Ramos (cell line): Measurements from ENCODE around the gene SCN5A.

Source experiments
- in situ Hi-C: fragments of 300-500 bp; cut with MboI; formaldehyde crosslinking; loops from one replicate; pipeline ENCODE4 v1.14.3; 2022; ENCODE audit warnings: low sequenced_read_pairs; ENCODE audit not compliant: unreplicated experiment

SCN5A gene

DNA sequence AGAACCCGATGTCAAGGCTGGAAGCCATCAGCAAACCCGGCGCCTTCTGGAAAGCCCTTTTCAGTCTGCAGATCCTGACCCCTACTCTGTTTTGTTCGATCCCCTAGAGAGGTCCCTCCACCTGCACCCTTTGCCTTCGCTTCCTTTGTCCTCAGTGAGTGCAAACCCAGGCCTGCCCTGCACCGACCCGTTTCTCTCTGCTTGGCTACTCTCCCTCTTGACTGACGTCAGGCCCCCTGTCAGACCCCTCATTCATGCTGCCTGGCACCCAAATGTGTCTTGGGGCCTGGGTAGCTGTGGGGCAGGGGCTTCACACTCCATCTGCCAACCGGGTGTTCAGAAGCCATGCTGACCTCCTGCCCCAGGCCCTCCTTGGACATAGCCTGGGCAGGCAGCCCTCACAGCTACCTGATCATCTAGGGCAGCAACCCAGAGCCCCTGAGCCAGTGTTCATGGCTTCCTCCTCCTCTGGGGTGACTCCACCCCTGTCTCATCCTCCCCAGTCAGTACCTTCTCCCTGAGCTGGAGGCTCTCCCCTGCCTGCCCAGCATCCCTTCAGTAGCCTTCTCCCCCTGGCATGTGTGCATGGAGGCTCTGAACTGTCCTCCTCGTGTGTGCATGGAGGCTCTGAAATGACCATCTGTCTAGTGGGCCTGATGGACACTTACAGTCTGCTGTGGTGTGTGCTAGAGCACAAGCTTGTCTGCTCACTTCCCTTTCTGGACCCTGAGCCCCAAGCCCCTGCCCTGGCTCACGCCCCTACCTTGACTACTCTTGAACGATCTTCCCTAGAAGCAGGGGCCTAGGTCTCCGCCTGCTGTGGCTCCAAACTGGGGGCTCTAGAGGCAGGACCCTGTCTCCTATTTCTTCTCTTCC, 83.9 kb downstream of the SCN5A start:
- in situ Hi-C loops = no loop called here

DNA sequence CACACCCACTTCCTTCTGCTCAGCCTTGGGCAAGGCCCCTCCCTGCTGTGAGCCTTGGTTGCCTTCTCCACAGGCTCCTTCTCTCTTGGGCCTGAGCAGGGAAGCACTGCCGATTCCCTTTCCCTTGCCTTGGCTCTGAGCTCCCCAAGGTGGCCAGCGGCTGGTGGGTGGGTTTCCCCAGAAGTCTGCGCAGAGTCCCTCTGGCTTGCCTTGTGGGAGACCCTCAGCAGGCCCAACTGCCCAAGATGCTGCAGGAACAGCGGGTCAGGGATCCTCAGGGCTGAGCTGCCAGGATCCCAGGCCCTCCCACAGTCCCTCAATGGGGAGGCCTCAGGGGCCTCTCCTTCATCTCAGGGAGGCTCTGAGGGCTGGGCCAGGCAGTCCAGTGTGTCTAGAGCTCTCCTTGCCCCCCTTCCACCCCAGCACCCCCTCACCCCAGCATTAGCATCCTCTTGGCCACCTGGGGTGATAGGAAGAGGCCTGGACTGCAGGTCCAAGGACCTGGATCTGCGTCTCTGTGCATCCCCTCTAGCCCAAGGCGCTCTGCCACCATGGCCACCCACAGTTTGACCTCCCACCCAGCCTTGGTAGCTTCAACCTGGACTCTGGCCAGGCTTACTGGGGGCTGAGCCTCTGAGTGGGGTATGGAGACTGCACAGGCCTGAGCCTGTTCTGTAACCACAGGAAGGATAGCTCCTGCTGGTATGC, 84.7 kb downstream of the SCN5A start:
- in situ Hi-C loops = no loop called here

DNA sequence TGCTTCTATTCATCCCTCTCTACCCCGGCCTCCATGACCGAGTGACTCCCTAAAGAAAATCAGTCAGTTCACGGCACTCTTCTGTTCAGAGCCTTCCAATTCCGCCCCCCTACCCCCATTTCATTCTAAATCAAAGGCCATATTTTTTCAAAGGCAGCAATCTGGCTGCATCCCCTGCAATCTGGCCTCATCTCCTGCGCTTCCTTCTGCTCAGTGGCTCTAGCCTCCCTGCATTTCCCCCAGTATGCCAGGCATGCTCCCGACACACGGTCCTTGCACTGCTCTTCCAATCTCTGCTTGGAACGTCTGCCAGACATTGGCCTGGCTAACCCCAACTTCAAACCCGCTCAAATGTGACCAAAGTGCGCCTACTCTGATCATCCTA, 85.6 kb downstream of the SCN5A start:
- in situ Hi-C loops = no loop called here

GRCh38 chr3:38563070-38563885, 86.2 kb downstream of the SCN5A start:
- in situ Hi-C loops = no loop called here

DNA sequence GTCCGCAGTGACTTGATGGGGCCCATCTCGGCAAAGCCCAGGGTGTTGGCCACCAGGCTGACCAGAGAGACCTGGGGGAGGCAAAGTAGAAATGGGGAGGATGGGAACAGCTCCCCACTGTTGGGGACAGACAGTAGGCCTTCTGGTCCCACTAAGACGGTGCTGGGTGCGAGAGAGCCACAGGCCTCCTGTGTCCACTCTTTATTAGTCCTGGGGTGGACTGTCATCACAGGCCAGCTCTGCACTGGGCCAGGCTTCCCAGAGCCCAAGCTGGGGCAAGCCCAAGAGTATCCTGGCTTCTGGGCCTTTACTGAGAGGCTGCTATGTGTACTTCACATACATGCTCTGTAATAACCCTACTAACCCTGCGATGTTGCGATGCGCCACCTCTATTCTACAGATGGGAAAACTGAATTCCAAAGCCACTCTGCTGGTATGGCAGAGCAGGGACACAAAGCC, 87.0 kb downstream of the SCN5A start:
- in situ Hi-C loops = no loop called here

DNA sequence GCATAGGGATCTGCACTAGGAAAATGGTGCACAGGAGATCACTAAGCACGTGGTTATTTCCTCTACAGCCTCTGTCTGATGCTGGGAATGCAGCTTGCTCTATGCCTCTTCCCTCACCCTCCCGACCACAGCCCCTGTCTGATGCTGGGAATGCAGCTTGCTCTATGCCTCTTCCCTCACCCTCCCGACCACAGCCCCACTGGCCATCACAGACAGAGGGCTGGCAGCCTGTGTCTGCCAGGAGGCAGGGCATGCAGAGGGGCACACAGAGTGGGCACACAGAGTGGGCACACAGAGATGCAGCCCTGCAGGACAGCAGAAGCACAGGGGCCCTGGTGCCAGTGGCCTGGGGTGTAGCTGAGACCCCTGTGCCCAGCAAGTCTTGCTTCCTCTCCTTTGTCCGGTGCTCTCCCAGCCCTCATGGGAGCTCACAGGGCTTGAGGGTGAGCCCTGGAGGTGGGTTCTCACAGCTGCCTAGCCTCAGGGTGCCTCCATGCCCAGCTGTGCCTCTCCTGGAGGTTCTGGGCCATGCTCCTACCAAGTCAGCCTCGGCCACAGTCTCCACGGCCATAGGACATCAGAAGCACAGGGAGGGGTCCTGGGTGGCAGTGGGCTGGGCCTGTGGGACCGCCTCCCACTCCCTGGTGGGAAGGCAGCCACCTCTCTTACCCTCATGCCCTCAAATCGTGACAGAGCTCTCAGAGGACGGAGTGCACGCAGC, 87.6 kb downstream of the SCN5A start:
- in situ Hi-C loops = no loop called here

DNA sequence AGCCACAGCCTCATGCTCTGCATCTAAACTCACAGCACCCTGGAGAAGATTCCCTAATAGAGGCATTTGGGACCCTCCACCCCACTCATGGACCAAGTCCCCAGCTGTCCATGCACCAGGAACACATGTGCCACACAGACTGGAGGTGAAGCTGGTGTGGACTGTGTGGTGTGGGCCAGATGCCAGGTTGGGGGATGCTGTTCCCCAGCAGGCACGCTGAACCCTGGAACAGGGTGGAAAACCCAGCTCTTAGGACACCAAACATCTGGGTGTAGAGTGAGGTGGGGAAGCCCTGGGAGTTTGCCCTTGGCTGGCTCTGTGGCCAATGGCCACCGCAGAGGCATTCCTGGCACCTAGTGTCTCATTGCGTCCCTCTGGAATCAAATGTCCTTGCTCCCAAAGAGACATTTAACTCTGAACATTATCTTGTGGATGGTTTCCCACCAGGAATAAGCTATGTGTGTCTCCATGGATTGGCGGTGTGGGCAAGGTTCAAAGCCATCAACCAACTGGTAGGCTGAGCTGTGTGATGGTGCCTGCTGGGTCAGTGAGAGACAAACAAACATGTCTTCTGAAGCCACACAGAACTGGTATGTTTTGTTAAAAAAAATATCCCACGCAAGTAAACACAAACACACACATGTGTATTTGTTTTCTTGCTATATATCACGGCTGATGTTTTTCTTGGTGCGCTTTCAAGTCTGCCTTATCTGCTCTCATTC, 88.3 kb downstream of the SCN5A start:
- in situ Hi-C loops = no loop called here

GRCh38 chr3:38560284-38560683, 89.2 kb downstream of the SCN5A start:
- in situ Hi-C loops = no loop called here

GRCh38 chr3:38558864-38559263, 90.6 kb downstream of the SCN5A start:
- in situ Hi-C loops = no loop called here

GRCh38 chr3:38556640-38557358, 92.7 kb downstream of the SCN5A start:
- in situ Hi-C loops = no loop called here

GRCh38 chr3:38555926-38556325, 93.6 kb downstream of the SCN5A start:
- in situ Hi-C loops = no loop called here

- in situ Hi-C loops = no loop called here
Measured at GRCh38 chr3:38555149-38555840, 94.2 kb downstream of the SCN5A start.

- in situ Hi-C loops = no loop called here
Measured at GRCh38 chr3:38554127-38554827, 95.2 kb downstream of the SCN5A start.

DNA sequence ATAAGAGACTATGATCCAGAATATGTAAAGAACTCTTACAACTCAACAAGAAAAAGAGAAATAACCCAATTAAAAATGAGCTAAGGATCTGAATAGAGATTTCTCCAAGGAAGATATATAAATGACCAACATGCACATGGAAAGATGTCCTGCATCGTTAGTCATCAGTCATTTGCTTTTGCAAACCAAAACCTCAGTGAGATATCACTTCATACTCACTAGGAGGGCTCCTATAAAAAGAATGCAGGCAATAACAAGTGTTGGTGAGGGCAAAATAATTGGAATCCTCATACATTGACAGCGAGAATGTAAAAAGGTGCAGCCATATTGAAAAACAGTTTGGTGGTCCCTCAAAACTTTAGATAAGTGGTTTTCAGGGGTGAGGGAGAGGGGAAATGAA, 96.4 kb downstream of the SCN5A start:
- in situ Hi-C loops = no loop called here

DNA sequence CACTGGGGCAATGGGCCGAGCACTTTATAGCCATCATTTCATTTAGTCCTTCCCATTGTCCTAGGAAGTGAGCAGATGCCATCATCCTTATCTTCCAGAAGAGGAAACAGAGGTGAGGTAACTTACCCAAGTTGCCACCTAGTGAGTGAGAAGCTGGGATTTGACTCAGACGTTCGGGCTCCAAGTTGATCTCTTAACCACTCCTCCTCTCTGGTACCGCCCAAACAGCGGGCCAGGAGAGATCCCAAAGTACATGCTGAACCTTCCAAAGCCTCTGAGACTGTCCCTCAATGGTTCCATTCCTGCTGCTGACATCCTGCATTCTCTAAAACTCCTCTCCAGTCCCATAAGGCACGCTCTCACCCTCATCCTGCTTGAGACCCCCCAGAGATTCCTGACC, 97.1 kb downstream of the SCN5A start:
- in situ Hi-C loops = no loop called here

DNA sequence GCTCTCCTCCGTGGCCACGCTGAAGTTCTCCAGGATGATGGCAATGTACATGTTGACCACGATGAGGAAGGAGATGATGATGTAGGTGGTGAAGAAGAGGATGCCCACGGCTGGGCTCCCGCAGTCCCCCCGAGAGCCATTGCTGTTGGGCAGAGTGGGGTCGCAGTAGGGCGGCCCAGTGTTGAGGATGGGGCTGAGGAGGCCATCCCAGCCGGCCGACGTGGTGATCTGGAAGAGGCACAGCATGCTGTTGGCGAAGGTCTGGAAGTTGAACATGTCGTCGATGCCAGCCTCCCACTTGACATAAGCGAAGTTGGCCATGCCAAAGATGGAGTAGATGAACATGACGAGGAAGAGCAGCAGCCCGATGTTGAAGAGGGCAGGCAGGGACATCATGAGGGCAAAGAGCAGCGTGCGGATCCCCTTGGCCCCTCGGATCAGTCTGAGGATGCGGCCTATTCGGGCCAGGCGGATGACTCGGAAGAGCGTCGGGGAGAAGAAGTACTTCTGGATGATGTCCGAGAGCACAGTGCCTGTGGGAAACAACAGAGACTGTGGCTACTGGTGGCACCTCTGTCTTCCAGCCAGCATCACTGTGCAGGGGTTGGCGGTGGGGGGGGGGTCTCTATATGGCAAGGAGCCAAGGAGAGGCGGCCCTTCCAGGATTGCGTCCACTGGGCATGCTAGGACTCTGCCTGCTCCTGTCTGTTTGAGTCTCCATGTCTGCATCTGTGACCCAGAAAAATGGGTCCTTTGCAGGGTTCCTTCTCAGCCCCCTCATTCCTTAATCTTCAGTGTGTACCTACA, 98.3 kb downstream of the SCN5A start:
- in situ Hi-C loops = no loop called here
